ENCODE measurements around the gene CFAP54. TPM values are rescaled to one million over a fixed set of nuclear protein-coding genes. Genes with fewer than 3 reads are reported as not detected.
"Not testable (repeated sequence)": the region's sequence is repeated elsewhere in the genome, so short reads cannot be mapped to it uniquely, and the experiment has no call there.

The CFAP54 gene
- total RNA-seq, 1 experiment from 2014 or later, result 0.56 TPM

DNA sequence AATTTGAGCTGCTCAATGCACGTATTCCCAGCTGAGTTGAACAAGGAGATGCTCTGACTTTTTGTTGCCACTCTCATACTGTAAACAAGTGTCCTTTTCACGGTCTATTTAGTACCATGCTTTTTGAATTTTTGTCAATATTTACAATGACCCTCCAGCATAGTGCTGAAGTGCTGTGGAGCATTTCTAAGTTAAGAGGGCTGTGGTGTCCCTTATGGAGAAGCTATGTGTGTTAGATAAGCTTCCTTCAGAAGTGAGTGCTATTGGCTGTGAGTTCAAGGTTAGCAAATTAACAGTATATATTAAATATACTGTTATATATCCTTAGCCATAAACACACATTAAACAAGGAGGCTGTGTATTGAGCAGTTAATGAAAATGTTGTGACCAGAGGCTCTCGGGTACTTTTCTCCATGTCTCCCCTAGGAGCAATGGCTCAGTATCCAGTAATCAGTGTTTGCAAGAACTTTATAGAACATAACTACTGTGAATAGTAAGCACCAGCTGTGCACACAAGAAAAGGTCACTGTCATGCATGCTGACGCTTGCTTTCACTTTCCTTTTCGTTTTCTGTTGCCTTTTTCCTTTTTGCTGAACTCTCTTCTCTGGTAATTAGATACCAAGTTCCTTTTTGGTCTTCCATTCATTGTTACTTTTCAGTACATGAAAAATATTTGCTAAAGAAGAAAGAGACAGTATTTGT is 230.4 kb downstream of the CFAP54 start:
- no peaks in the 10 kb centered on the region for H3K36me3 Mint-ChIP-seq (ENCODE audit: insufficient read depth, unreplicated experiment)
- POLR2A ChIA-PET, result interaction anchor here (1.4 kb wide), 1 partner anchor 31 kb away, joined by 6 read pairs; no protein-coding TSS in a partner anchor

DNA sequence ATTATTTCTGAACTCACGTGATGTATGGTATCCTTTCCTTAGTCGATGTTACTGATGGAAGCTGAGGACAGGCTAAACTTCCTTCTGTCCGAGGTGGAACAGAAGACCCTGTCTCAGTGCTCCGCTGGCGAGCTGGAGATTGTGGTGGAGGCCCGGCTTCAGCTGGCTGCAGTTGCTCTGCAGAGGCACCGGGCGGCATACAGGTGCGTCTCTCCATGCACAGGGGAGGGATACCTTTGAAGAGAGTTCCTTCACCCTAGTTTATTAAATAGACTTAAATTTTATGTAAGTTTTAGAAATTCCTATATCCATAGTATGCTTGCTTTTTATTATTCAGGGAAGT is 231.0 kb downstream of the CFAP54 start:
- intact Hi-C loops (cut with micrococcal nuclease), result no loop called here
- no peaks in the 10 kb centered on the region for H3K27me3 Mint-ChIP-seq (ENCODE audit: insufficient read depth, unreplicated experiment)
- H3K4me3 Mint-ChIP-seq (ENCODE audit: unreplicated experiment), result peak overlapping the region; percentile 66
- no TSS peak for BruUV-seq (replicated peaks)
- peaks cover 6% of the 10 kb centered on the region for H3K4me1 Mint-ChIP-seq (ENCODE audit: insufficient read depth, unreplicated experiment)
- ChIA-PET POLR2A (interaction anchor here (1.4 kb wide), 1 partner anchor 31 kb away, joined by 6 read pairs; no protein-coding TSS in a partner anchor), CTCF (interaction anchor here (0.6 to 1.9 kb wide), 4 partner anchors 17 to 264 kb away, joined by 3 to 5 read pairs (median 3); no protein-coding TSS in a partner anchor)
- TF ChIP-seq, protein P1, sequence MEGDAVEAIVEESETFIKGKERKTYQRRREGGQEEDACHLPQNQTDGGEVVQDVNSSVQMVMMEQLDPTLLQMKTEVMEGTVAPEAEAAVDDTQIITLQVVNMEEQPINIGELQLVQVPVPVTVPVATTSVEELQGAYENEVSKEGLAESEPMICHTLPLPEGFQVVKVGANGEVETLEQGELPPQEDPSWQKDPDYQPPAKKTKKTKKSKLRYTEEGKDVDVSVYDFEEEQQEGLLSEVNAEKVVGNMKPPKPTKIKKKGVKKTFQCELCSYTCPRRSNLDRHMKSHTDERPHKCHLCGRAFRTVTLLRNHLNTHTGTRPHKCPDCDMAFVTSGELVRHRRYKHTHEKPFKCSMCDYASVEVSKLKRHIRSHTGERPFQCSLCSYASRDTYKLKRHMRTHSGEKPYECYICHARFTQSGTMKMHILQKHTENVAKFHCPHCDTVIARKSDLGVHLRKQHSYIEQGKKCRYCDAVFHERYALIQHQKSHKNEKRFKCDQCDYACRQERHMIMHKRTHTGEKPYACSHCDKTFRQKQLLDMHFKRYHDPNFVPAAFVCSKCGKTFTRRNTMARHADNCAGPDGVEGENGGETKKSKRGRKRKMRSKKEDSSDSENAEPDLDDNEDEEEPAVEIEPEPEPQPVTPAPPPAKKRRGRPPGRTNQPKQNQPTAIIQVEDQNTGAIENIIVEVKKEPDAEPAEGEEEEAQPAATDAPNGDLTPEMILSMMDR (IDR thresholded peaks at IDR 0.05; ENCODE audit: unreplicated experiment), result no peak
- H3K9me3 Mint-ChIP-seq (ENCODE audit: unreplicated experiment), result no peaks in the 10 kb centered on the region
- H3K36me3 Mint-ChIP-seq (ENCODE audit: insufficient read depth, unreplicated experiment), result no peaks in the 10 kb centered on the region
- peak; percentile 5 for DNase-seq (ENCODE audit: unreplicated experiment)
- H3K27ac Mint-ChIP-seq (ENCODE audit: low read depth, unreplicated experiment), result peak overlapping the region; percentile 65

More for the DNA sequence above, 230.4 kb downstream of the CFAP54 start:
- CTCF ChIA-PET, result interaction anchor here (1.5 to 1.9 kb wide), 2 partner anchors 17 to 265 kb away, joined by 3 to 5 read pairs; no protein-coding TSS in a partner anchor
- intact Hi-C loops (cut with micrococcal nuclease), result no loop called here
- peaks cover 6% of the 10 kb centered on the region for H3K4me1 Mint-ChIP-seq (ENCODE audit: insufficient read depth, unreplicated experiment)
- H3K9me3 Mint-ChIP-seq (ENCODE audit: unreplicated experiment), result no peaks in the 10 kb centered on the region
- H3K27me3 Mint-ChIP-seq (ENCODE audit: insufficient read depth, unreplicated experiment), result no peaks in the 10 kb centered on the region
- H3K27ac Mint-ChIP-seq (ENCODE audit: low read depth, unreplicated experiment), result peak overlapping the region; percentile 65
- DNase-seq (ENCODE audit: unreplicated experiment), result peak; percentile 31
- BruUV-seq (replicated peaks), result no TSS peak
- TF ChIP-seq, protein P1 (IDR thresholded peaks at IDR 0.05; ENCODE audit: unreplicated experiment), result no peak
- peak overlapping the region; percentile 66 for H3K4me3 Mint-ChIP-seq (ENCODE audit: unreplicated experiment)

DNA sequence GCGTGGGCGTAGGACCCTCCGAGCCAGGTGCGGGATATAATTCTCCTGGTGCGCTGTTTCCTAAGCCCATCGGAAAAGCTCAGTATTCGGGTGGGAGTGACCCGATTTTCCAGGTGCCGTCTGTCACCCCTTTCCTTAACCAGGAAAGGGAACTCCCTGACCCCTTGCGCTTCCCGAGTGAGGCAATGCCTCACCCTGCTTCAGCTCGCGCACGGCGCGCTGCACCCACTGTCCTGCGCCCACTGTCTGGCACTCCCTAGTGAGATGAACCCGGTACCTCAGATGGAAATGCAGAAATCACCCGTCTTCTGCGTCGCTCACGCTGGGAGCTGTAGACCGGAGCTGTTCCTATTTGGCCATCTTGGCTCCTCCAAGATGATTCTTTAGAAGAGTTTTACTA is 240.1 kb downstream of the CFAP54 start:
- POLR2A ChIA-PET; intact Hi-C loops (cut with micrococcal nuclease); H3K36me3 Mint-ChIP-seq (ENCODE audit: insufficient read depth, unreplicated experiment); H3K27me3 Mint-ChIP-seq (ENCODE audit: insufficient read depth, unreplicated experiment); H3K27ac Mint-ChIP-seq (ENCODE audit: low read depth, unreplicated experiment); CTCF ChIA-PET; BruUV-seq (replicated peaks); H3K4me3 Mint-ChIP-seq (ENCODE audit: unreplicated experiment); H3K9me3 Mint-ChIP-seq (ENCODE audit: unreplicated experiment); H3K4me1 Mint-ChIP-seq (ENCODE audit: insufficient read depth, unreplicated experiment); DNase-seq (ENCODE audit: unreplicated experiment): not testable (repeated sequence)

DNA sequence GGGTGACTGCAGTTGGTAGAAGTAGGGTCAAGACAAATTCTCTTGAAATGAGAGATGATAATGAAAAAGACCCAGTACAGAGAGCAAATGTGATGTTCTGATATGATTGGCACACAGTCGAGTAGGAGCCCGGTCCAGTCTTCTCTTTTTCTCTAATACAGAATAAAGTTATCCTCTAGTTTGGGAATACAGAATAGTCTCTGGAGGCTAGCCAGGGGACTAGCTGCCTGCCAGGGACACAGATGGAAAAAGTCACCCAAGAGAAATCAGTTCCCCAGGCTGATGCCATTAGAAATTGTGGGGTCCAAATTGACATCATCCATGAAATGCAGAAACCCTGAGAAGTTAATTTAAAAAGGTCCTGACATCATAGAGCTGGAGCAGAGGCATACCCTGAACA is 240.5 kb downstream of the CFAP54 start:
- Mint-ChIP-seq H3K4me3 (ENCODE audit: unreplicated experiment) (no peak overlapping the region), H3K27me3 (ENCODE audit: insufficient read depth, unreplicated experiment) (no peaks in the 10 kb centered on the region), H3K27ac (ENCODE audit: low read depth, unreplicated experiment) (no peak overlapping the region), H3K9me3 (ENCODE audit: unreplicated experiment) (no peaks in the 10 kb centered on the region), H3K4me1 (ENCODE audit: insufficient read depth, unreplicated experiment) (no peaks in the 10 kb centered on the region), H3K36me3 (ENCODE audit: insufficient read depth, unreplicated experiment) (no peaks in the 10 kb centered on the region)
- CTCF ChIA-PET, result no interaction called here
- TF ChIP-seq, protein P1 (IDR thresholded peaks at IDR 0.05; ENCODE audit: unreplicated experiment), result no peak
- no TSS peak for BruUV-seq (replicated peaks)
- POLR2A ChIA-PET, result no interaction called here
- DNase-seq (ENCODE audit: unreplicated experiment), result no peak
- intact Hi-C loops (cut with micrococcal nuclease), result no loop called here
